IPS-18c (cell line): ENCODE results near the gene AOAH.
"Not testable (repeated sequence)": the region's sequence is repeated elsewhere in the genome, so short reads cannot be mapped to it uniquely, and the experiment has no call there.

Experiments
- H3K4me3 ChIP-seq: 2 replicates; pipeline ENCODE4 v1.7.0; 2013; ENCODE audit warnings: low read depth, mild to moderate bottlenecking, low read length, moderate library complexity; ENCODE audit not compliant: insufficient read depth
- H3K9me3 ChIP-seq: one replicate; pipeline ENCODE4 v1.6.1; 2013; ENCODE audit warnings: mild to moderate bottlenecking, low read length, moderate library complexity; ENCODE audit not compliant: control insufficient read depth, insufficient read depth

Gene AOAH

DNA sequence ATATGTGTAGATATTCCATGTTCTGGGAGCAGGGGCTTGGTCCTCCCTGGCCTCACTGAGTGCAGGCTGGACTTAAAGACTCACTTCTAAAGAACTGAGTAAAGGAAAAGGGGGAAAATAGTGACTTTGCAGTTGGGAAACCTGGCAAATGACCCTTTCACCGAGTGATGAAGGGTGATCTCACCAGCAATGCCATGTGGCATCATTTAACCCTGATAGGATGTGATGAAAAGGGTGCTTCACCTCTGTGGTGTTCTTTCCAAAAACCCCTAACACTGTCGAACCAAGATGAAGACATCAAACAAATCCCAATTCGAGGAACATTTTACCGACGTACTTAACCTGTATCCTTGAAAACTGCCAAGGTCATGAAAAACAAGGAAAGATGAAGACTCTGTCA lies 71.9 kb downstream of the AOAH start:
- H3K4me3 ChIP-seq: no peak overlapping the region
- no peaks in the 10 kb centered on the region for H3K9me3 ChIP-seq

DNA sequence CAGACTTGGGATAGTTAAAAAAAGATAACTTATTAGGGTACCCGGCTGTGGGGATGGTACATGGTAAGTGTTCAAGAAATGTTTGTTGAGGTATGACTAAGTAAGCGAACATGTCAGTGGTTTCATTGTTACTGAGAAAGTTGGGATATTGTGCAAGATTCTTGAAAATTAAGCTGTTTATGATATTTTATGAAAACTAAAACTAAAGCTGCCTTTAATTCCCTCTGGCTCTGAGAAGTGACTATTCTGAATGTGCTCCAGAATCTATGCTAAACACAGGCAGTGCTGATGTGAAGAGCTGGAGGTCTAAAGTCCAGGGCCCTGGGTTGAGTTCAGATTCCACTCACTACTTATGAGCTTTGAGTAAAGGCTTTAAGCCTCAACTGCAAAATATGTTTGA lies 72.9 kb downstream of the AOAH start:
- no peak overlapping the region for H3K4me3 ChIP-seq

DNA sequence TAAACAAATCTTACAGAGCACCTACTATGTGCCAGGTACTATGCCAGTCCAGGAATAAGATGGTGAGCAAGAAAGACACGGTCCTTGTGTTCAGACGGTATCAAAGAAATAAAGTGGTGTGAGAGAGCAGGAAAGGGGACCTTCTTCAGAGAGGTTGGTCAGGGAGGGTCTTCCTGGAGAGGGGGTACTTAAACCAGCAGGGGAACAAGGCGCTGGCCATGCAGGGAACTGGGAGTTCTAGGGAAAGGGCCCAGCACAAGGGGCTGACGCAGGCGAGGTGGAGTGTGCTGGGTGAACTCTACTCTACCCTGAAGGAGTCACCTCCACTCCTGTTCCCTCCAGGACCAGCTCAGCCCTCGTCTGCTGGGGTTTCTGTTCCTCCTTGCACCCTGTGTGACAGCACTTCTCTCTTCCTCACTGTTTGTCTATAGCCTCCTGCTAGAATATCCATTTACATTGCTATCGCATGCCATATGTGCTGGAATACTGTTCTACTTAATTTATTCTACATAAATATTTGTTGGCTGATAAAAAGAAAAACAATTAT lies 73.5 kb downstream of the AOAH start:
- Histone ChIP-seq H3K9me3 (no peaks in the 10 kb centered on the region), H3K4me3 (no peak overlapping the region)

More for the DNA sequence above, 72.9 kb downstream of the AOAH start:
- no peaks in the 10 kb centered on the region for H3K9me3 ChIP-seq

DNA sequence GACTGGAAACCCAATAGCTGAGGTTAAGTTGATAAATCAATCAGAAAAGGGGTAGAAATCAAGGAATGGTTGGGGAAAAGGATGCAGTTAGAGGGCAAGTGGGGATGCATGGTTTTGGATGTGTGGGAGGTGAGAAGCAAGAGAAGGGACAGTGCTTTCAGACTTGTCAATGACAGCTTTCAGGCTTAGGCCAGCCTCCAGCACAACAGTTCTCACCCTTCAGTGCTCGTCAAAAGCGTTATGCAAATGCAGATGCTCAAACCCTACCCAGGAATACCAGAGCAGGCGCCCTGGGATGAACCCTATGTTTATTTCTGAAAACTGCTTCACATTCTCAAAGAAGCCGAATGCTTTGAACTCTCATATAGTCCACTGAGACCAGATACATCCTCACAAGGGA lies 74.0 kb downstream of the AOAH start:
- H3K9me3 ChIP-seq: no peaks in the 10 kb centered on the region
- H3K4me3 ChIP-seq: no peak overlapping the region

DNA sequence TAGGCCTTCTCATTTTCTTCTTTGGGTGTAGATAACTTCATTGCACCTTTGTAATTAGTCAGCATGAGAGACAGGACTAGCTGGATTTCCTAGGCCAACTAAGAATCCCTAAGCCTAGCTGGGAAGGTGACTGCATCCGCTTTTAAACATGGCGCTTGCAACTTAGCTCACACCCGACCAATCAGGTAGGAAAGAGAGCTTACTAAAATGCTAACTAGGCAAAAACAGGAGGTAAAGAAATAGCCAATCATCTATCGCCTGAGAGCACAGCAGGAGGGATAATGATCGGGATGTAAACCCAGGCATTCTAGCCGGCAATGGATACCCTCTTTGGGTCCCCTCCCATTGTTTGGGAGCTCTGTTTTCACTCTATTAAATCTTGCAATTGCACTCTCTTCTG lies 75.0 kb downstream of the AOAH start:
- not testable (repeated sequence) for H3K9me3 ChIP-seq, H3K4me3 ChIP-seq

- H3K4me3 ChIP-seq: no peak overlapping the region
- H3K9me3 ChIP-seq: no peaks in the 10 kb centered on the region
These were observed 75.9 kb downstream of the AOAH start for GRCh38 chr7:36648441-36648840.

GRCh38 chr7:36644625-36645422 lies 79.5 kb downstream of the AOAH start:
- H3K4me3 ChIP-seq: no peak overlapping the region

DNA sequence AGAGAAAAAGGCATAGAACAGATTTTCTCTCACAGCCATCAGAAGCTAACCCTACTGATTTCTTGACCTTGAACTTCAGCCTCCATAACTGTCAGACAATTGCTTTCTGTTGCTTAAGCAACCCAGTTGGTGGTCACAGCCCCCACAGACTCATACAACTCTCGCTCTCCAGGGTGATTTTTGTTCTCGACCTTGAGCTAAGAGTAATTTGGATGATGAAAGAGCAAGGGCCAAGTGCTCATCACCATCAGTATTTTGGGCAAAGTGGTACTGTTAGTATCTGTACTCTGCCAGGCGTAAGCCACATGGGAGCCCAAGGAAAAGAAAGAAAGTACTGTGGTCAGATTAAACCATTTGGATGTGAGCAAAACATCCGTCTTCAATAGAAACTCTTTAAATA lies 81.9 kb downstream of the AOAH start:
- H3K4me3 ChIP-seq: no peak overlapping the region
- no peaks in the 10 kb centered on the region for H3K9me3 ChIP-seq

More at GRCh38 chr7:36644625-36645422, 79.5 kb downstream of the AOAH start:
- no peaks in the 10 kb centered on the region for H3K9me3 ChIP-seq

GRCh38 chr7:36642010-36642409 lies 82.3 kb downstream of the AOAH start:
- Histone ChIP-seq H3K4me3 (no peak overlapping the region), H3K9me3 (no peaks in the 10 kb centered on the region)

DNA sequence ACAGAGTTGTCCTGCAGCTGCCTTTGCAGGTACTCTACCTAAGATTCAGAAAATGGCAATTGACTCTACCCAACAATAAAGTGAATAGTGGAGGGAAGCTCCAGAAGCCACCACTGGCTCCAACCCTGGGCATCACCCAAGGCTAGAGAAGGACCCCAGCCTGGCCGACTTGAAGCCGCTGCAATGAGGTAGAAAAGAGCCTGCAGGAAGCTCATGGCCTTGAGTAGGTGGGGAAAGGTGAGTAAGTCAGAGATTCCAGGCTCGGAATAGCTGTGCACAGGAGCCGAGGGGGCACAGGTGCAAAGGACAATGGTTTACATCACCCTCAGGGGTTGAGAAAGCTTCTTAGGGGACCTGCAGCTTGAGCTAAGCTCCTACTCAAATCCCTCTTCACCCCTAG lies 83.6 kb downstream of the AOAH start:
- Histone ChIP-seq H3K9me3 (no peaks in the 10 kb centered on the region), H3K4me3 (no peak overlapping the region)

- H3K9me3 ChIP-seq: no peaks in the 10 kb centered on the region
These were observed 84.5 kb downstream of the AOAH start for GRCh38 chr7:36639826-36640225.

DNA sequence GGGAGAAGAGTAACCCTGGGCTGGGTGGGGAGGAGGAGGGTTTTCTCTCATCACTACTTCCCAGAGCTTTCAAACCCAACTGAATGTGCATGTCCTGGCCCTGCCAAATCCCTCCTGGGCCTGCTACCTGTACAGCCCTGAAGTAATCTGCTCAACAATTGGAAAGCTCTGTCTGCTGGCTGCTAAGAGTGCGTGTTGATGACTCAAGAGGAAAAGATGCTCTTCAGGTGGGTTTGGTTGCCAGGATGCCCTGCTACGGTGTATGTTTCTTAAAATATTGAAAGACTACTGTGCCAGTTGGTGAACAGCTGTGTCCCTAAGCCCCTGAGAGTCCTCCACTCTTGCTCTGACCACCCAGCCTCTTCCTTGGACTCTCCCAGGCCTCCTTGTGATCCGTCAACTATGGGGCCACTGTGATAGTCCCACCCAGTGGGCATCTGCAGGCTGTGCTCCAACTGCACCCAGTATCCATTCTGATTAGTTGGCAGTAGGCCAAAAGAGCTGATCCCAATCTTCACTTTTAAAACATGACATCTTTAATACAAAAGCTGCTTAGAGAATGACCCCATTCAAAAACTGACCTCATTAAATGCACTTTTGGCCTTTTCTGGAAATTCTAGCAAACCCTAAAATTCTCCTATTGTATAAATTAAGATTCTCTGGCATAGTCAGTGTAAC lies 85.6 kb downstream of the AOAH start:
- Histone ChIP-seq H3K9me3 (no peaks in the 10 kb centered on the region), H3K4me3 (no peak overlapping the region)

More at GRCh38 chr7:36639826-36640225, 84.5 kb downstream of the AOAH start:
- no peak overlapping the region for H3K4me3 ChIP-seq

DNA sequence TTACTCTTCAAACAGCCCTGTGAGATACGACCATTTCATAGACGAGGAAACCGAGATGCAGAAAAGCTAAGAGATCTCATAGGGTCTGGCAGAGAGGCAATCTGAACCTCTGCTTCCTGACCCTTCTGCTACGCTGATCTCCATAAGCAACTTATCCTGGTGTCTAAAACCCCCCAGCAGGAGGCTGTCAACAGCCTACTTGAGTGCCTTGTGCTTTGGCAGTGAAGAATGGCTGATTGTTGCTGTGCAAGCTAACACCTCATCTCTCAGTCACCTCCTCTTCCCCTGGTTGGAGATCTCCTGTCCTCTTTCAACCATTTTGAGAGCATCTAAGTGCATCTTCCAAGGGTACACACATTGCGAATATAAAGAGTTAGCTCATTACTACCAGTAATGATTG lies 86.2 kb downstream of the AOAH start:
- Histone ChIP-seq H3K9me3 (no peaks in the 10 kb centered on the region), H3K4me3 (no peak overlapping the region)

GRCh38 chr7:36637417-36637816 lies 86.9 kb downstream of the AOAH start:
- H3K4me3 ChIP-seq: no peak overlapping the region

DNA sequence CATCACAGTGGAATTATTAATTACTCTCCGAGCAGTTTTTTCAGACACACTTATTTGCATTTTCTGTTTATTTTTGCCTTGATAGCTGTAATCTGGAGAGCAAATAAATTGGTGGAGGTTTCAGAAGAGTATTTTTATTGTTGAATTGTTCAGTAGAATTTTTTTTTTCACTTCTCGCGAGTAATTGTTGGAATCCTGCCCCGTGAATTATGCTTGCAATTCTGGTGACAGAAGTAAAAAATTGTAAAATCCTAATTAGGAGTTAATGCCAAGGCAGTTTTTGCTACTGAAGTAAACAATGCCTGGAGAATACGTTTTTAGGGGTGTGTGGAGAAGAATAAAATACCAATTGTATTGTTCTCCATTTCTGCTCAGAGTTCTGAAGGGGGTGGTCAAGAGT lies 88.2 kb downstream of the AOAH start:
- no peaks in the 10 kb centered on the region for H3K9me3 ChIP-seq
- H3K4me3 ChIP-seq: no peak overlapping the region

More at GRCh38 chr7:36637417-36637816, 86.9 kb downstream of the AOAH start:
- no peaks in the 10 kb centered on the region for H3K9me3 ChIP-seq

- Histone ChIP-seq H3K4me3 (no peak overlapping the region), H3K9me3 (no peaks in the 10 kb centered on the region)
These were observed 89.2 kb downstream of the AOAH start for GRCh38 chr7:36635091-36635490.

- H3K9me3 ChIP-seq: no peaks in the 10 kb centered on the region
- H3K4me3 ChIP-seq: no peak overlapping the region
These were observed 90.9 kb downstream of the AOAH start for GRCh38 chr7:36633377-36633776.

- H3K4me3 ChIP-seq: no peak overlapping the region
- H3K9me3 ChIP-seq: no peaks in the 10 kb centered on the region
These were observed 94.1 kb downstream of the AOAH start for GRCh38 chr7:36630112-36630650.
